Loucy (cell line): ENCODE data around the gene BARX1.
A peak's percentile ranks its signal among the peaks of the same experiment; 100 is the strongest.
"Not testable (repeated sequence)": the region's sequence is repeated elsewhere in the genome, so short reads cannot be mapped to it uniquely, and the experiment has no call there.

Source experiments
- H2AFZ ChIP-seq: fragments of 200-600 bp; sonication (generic); 2 replicates; pipeline ENCODE4 v1.6.0; 2016; ENCODE audit warnings: antibody characterized with exemption, mild to moderate bottlenecking, low read length, moderate library complexity
- H3F3A ChIP-seq: fragments of 200-600 bp; 2 replicates; pipeline ENCODE4 v1.6.0; 2016; ENCODE audit warnings: antibody characterized with exemption, low read depth, mild to moderate bottlenecking
- H3K27me3 ChIP-seq: fragments of 200-600 bp; sonication (generic); 2 replicates; pipeline ENCODE4 v1.6.1; 2014; ENCODE audit warnings: low read length, mild to moderate bottlenecking; ENCODE audit not compliant: insufficient read depth, poor library complexity, severe bottlenecking
- H3K36me3 ChIP-seq: fragments of 200-600 bp; sonication (generic); 2 replicates; pipeline ENCODE4 v1.6.1; 2016; ENCODE audit warnings: low read length; ENCODE audit not compliant: insufficient read depth
- H3K4me1 ChIP-seq: fragments of 200-600 bp; sonication (generic); 2 replicates; pipeline ENCODE4 v1.5.1; 2014; ENCODE audit warnings: low read length, mild to moderate bottlenecking; ENCODE audit not compliant: insufficient read depth, poor library complexity, severe bottlenecking
- H3K4me2 ChIP-seq: fragments of 200-600 bp; sonication (generic); 2 replicates; pipeline ENCODE4 v1.6.0; 2014; ENCODE audit warnings: antibody characterized with exemption, low read length, low read depth, mild to moderate bottlenecking; ENCODE audit not compliant: poor library complexity, severe bottlenecking
- H3K4me3 ChIP-seq: fragments of 200-600 bp; sonication (generic); 2 replicates; pipeline ENCODE4 v1.5.1; 2014; ENCODE audit warnings: low read length, mild to moderate bottlenecking, mixed read lengths; ENCODE audit not compliant: poor library complexity, severe bottlenecking
- H3K79me2 ChIP-seq: fragments of 200-600 bp; sonication (generic); 2 replicates; pipeline ENCODE4 v1.6.1; 2014; ENCODE audit warnings: low read length; ENCODE audit not compliant: insufficient read depth
- H3K9ac ChIP-seq: fragments of 200-600 bp; sonication (generic); 2 replicates; pipeline ENCODE4 v1.6.0; 2014; ENCODE audit warnings: mild to moderate bottlenecking, low read depth, low read length, moderate library complexity; ENCODE audit not compliant: poor library complexity, severe bottlenecking
- H3K9me2 ChIP-seq: fragments of 200-600 bp; sonication (generic); replicated peaks from 2 replicates; pipeline ENCODE4 v1.6.1; 2016; ENCODE audit warnings: low read depth, low read length, mixed read lengths
- H3K9me3 ChIP-seq: fragments of 200-600 bp; sonication (generic); 2 replicates; pipeline ENCODE4 v1.6.1; 2014; ENCODE audit warnings: mild to moderate bottlenecking, antibody characterized with exemption, low read length, low read depth; ENCODE audit not compliant: insufficient read depth
- H4K20me1 ChIP-seq: fragments of 200-600 bp; sonication (generic); 2 replicates; pipeline ENCODE4 v1.6.0; 2014; ENCODE audit warnings: antibody characterized with exemption, low read length, mild to moderate bottlenecking; ENCODE audit not compliant: insufficient read depth, poor library complexity, severe bottlenecking
- CTCF ChIP-seq: fragments of 200-600 bp; sonication (generic); conservative IDR thresholded peaks from 2 replicates; pipeline ENCODE4 v1.5.1; 2014; ENCODE audit warnings: mild to moderate bottlenecking, antibody characterized with exemption, low read length
- EZH2phosphoT487 ChIP-seq: fragments of 200-600 bp; IDR thresholded peaks from 2 replicates; pipeline ENCODE4 v1.6.1; 2018; ENCODE audit warnings: antibody characterized with exemption, mild to moderate bottlenecking, moderate library complexity, borderline replicate concordance

Gene BARX1

GRCh38 chr9:93963969-93964368 is 8.8 kb upstream of the BARX1 start:
- H3K27me3 ChIP-seq: no peaks in the 10 kb centered on the region
- no peaks in the 10 kb centered on the region for H3K36me3 ChIP-seq
- H3K4me2 ChIP-seq: no peak overlapping the region
- no peaks in the 10 kb centered on the region for H3K4me1 ChIP-seq
- H3K9me2 ChIP-seq: no peaks in the 10 kb centered on the region
- H3K79me2 ChIP-seq: no peaks in the 10 kb centered on the region
- no peaks in the 10 kb centered on the region for H3K9me3 ChIP-seq
- TF ChIP-seq CTCF (no peak), EZH2phosphoT487 (no peak)
- H3K4me3 ChIP-seq: no peak overlapping the region
- H3K9ac ChIP-seq: no peak overlapping the region
- H4K20me1 ChIP-seq: no peaks in the 10 kb centered on the region
- no peak overlapping the region for H2AFZ ChIP-seq
- H3F3A ChIP-seq: no peaks in the 10 kb centered on the region

GRCh38 chr9:93963489-93963888 is 8.3 kb upstream of the BARX1 start:
- not testable (repeated sequence) for H3K9me3 ChIP-seq, H3K9ac ChIP-seq, H3K9me2 ChIP-seq, H3K27me3 ChIP-seq, H3F3A ChIP-seq, H4K20me1 ChIP-seq, H3K4me1 ChIP-seq, H3K4me3 ChIP-seq, H3K79me2 ChIP-seq, H3K4me2 ChIP-seq, H3K36me3 ChIP-seq
- peak overlapping the region; percentile 70; the same call in 1 of the 2 replicates for H2AFZ ChIP-seq

- Histone ChIP-seq H3F3A (no peaks in the 10 kb centered on the region), H3K9me2 (no peaks in the 10 kb centered on the region), H3K4me1 (no peaks in the 10 kb centered on the region), H4K20me1 (no peaks in the 10 kb centered on the region), H3K79me2 (no peaks in the 10 kb centered on the region), H3K4me2 (no peak overlapping the region), H3K27me3 (no peaks in the 10 kb centered on the region), H2AFZ (peak overlapping the region; percentile 76), H3K4me3 (no peak overlapping the region), H3K9me3 (no peaks in the 10 kb centered on the region), H3K36me3 (no peaks in the 10 kb centered on the region), H3K9ac (no peak overlapping the region)
- TF ChIP-seq CTCF (peak; percentile 87), EZH2phosphoT487 (no peak)
These were observed 7.6 kb upstream of the BARX1 start for GRCh38 chr9:93962561-93963440.

DNA sequence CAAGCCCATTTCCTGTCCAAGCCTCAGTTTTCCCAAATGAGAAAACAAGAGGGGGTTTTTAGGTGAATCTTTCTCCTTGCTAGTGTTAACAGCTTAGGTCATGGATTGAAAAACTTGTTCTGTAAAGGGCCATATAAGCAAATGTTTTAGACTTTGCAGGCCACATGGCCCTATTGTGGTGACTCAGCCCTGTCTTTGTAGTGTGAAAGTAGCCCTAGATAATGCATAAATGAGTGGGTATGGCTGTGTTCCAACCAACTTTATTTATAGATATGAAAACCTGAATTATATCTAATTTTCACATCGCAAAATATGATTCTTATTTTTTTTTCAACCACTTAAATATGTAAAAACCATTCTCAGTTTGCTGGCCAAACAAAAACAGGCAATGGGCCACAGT is 6.9 kb upstream of the BARX1 start:
- H3K79me2 ChIP-seq: no peaks in the 10 kb centered on the region
- no peak overlapping the region for H3K9ac ChIP-seq
- no peaks in the 10 kb centered on the region for H3K27me3 ChIP-seq
- H3K4me1 ChIP-seq: no peaks in the 10 kb centered on the region
- no peaks in the 10 kb centered on the region for H3K9me3 ChIP-seq
- no peaks in the 10 kb centered on the region for H3K36me3 ChIP-seq
- no peaks in the 10 kb centered on the region for H4K20me1 ChIP-seq
- no peaks in the 10 kb centered on the region for H3F3A ChIP-seq
- no peak overlapping the region for H3K4me2 ChIP-seq
- no peak overlapping the region for H3K4me3 ChIP-seq
- H3K9me2 ChIP-seq: no peaks in the 10 kb centered on the region
- H2AFZ ChIP-seq: peak overlapping the region; percentile 26; the same call in 1 of the 2 replicates
- TF ChIP-seq EZH2phosphoT487 (no peak), CTCF (no peak)
